DMS153 (cell line): ENCODE measurements around the gene SCNM1.

Source experiments
- DNase-seq: peaks from one replicate; lab custom pipeline; 2025; lab: John Stamatoyannopoulos, UW

Gene SCNM1

GRCh38 chr1:151165738-151166504 is at the start of gene SCNM1, which contains the start of gene LYSMD1:
Gene SCNM1 (plus strand): TSS chr1:151166144. CDS start chr1:151166153, 9 bp downstream.
Gene LYSMD1 (minus strand): TSS chr1:151165902. CDS start chr1:151165258, 644 bp downstream.
- peak; percentile 99 for DNase-seq

GRCh38 chr1:151124763-151125403 is 41.1 kb upstream of the SCNM1 start:
- DNase-seq, result no peak

GRCh38 chr1:151128800-151129199 is 37.1 kb upstream of the SCNM1 start:
- DNase-seq, result no peak

GRCh38 chr1:151130987-151131586 is 34.9 kb upstream of the SCNM1 start:
- DNase-seq, result peak; percentile 96

GRCh38 chr1:151131701-151132334 is 34.1 kb upstream of the SCNM1 start:
- DNase-seq, result no peak

- no peak for DNase-seq
Measured at GRCh38 chr1:151132335-151133017, 33.5 kb upstream of the SCNM1 start.

GRCh38 chr1:151133018-151133806 is 32.7 kb upstream of the SCNM1 start:
- no peak for DNase-seq

- no peak for DNase-seq
Measured at GRCh38 chr1:151134396-151134795, 31.5 kb upstream of the SCNM1 start.

- no peak for DNase-seq
Measured at GRCh38 chr1:151134991-151135390, 31.0 kb upstream of the SCNM1 start.

- DNase-seq, result no peak
Measured at GRCh38 chr1:151135433-151136385, 30.2 kb upstream of the SCNM1 start.

- DNase-seq, result no peak
Measured at GRCh38 chr1:151137789-151138188, 28.2 kb upstream of the SCNM1 start.

GRCh38 chr1:151142411-151143056 is 23.4 kb upstream of the SCNM1 start:
- no peak for DNase-seq

- DNase-seq, result no peak
Measured at GRCh38 chr1:151143057-151143435, 22.9 kb upstream of the SCNM1 start.

GRCh38 chr1:151143986-151144385 is 22.0 kb upstream of the SCNM1 start:
- no peak for DNase-seq

- no peak for DNase-seq
Measured at GRCh38 chr1:151144474-151145303, 21.3 kb upstream of the SCNM1 start.

- DNase-seq, result no peak
Measured at GRCh38 chr1:151145304-151146071, 20.5 kb upstream of the SCNM1 start.

- no peak for DNase-seq
Measured at GRCh38 chr1:151146072-151146411, 19.9 kb upstream of the SCNM1 start.
